ENCODE measurements around the gene SSUH2. TPM values are rescaled to one million over a fixed set of nuclear protein-coding genes. Genes with fewer than 3 reads are reported as not detected.

Gene SSUH2
- total and polyA plus RNA-seq, 2 of the 13 experiments (the other 11 are each of a cell fraction or from before 2014, with no cell fraction given) = 38.1 to 136 TPM

DNA sequence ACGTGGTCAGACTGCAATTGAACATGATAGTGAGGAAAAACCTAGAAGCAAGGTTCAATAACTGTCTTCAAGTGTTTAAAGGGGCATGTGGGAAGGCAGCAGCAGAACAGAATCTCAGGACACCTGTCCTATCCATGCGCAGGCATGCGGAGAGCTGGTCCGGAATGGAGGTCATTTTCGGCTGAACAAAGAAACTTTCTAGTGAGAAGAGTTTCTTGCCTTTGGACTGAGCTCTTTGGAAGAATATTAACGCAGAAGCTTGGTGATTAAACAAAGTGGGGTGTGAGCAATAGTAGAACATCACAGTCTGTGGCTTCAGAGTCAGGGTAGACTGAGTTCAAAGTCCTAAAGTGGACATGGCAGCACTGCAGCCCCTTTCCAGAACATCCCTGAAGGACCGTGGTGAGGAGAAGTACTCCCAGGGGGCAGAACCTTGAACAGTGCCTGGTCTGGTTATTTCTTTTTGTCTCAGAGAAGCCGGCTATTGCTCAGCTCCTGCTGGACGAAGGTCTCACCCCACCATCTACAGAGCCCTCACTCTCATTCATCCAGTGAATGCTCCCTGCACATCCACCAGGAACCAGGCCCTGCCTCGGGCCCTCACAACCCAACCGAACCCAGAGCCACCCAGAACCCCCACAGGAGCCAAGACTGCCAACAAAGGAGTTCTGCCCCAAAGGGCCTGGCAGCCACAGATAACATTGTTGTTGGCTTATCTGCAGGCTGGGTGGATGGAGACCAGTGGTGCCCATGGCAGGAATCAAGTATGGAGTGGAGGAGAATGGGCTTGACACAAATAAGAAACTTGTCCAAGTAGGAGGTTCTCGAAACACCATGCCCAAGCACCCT, 2.8 kb upstream of the SSUH2 start (continued):
- TF ChIP-seq, protein P1, sequence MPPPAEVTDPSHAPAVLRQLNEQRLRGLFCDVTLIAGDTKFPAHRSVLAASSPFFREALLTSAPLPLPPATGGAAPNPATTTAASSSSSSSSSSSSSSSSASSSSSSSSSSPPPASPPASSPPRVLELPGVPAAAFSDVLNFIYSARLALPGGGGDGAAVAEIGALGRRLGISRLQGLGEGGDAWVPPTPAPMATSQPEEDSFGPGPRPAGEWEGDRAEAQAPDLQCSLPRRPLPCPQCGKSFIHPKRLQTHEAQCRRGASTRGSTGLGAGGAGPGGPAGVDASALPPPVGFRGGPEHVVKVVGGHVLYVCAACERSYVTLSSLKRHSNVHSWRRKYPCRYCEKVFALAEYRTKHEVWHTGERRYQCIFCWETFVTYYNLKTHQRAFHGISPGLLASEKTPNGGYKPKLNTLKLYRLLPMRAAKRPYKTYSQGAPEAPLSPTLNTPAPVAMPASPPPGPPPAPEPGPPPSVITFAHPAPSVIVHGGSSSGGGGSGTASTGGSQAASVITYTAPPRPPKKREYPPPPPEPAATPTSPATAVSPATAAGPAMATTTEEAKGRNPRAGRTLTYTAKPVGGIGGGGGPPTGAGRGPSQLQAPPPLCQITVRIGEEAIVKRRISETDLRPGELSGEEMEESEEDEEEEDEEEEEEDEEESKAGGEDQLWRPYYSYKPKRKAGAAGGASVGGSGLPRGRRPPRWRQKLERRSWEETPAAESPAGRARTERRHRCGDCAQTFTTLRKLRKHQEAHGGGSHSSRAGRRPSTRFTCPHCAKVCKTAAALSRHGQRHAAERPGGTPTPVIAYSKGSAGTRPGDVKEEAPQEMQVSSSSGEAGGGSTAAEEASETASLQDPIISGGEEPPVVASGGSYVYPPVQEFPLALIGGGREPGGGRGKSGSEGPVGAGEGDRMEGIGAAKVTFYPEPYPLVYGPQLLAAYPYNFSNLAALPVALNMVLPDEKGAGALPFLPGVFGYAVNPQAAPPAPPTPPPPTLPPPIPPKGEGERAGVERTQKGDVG (CRISPR knock-in tag; IDR thresholded peaks at IDR 0.05; ENCODE audit: borderline replicate concordance) = no peak; the same call in 1 of the 2 replicates
- TF ChIP-seq U2AF2 (IDR thresholded peaks at IDR 0.05; ENCODE audit: low read depth, low read length) = no peak
- TF ChIP-seq, protein P2, sequence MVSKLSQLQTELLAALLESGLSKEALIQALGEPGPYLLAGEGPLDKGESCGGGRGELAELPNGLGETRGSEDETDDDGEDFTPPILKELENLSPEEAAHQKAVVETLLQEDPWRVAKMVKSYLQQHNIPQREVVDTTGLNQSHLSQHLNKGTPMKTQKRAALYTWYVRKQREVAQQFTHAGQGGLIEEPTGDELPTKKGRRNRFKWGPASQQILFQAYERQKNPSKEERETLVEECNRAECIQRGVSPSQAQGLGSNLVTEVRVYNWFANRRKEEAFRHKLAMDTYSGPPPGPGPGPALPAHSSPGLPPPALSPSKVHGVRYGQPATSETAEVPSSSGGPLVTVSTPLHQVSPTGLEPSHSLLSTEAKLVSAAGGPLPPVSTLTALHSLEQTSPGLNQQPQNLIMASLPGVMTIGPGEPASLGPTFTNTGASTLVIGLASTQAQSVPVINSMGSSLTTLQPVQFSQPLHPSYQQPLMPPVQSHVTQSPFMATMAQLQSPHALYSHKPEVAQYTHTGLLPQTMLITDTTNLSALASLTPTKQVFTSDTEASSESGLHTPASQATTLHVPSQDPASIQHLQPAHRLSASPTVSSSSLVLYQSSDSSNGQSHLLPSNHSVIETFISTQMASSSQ (IDR thresholded peaks at IDR 0.05; ENCODE audit: low read depth) = no peak
- TF ChIP-seq, protein P2 (CRISPR knock-in tag; IDR thresholded peaks at IDR 0.05; ENCODE audit: borderline replicate concordance) = 0 out of 2 replicates have a peak, but pooled peaks have one; percentile 15
- peak; percentile 72 for TF ChIP-seq TCF7 (IDR thresholded peaks at IDR 0.05; ENCODE audit: low read depth)
- TF ChIP-seq ZNF33B (CRISPR knock-in tag; IDR thresholded peaks at IDR 0.05) = 0 out of 2 replicates have a peak, but pooled peaks have one; percentile 59
- peak; percentile 58 for TF ChIP-seq MED1 (CRISPR knock-in tag; IDR thresholded peaks at IDR 0.05)
- peak; percentile 73; the same call in 1 of the 2 replicates for TF ChIP-seq CCDC6 (CRISPR knock-in tag; IDR thresholded peaks at IDR 0.05)
- peak; percentile 63; the same call in 1 of the 2 replicates for TF ChIP-seq HNF4G (IDR thresholded peaks at IDR 0.05; ENCODE audit: borderline replicate concordance, low read depth, low read length)
- 0 out of 2 replicates have a peak, but pooled peaks have one; percentile 52 for TF ChIP-seq HNF4G (CRISPR knock-in tag; IDR thresholded peaks at IDR 0.05; ENCODE audit: borderline replicate concordance, low read depth)
- TF ChIP-seq ZNF546 (CRISPR knock-in tag; conservative IDR thresholded peaks at IDR 0.05) = 0 out of 2 replicates have a peak, but pooled peaks have one; percentile 61
- TF ChIP-seq, protein P3, sequence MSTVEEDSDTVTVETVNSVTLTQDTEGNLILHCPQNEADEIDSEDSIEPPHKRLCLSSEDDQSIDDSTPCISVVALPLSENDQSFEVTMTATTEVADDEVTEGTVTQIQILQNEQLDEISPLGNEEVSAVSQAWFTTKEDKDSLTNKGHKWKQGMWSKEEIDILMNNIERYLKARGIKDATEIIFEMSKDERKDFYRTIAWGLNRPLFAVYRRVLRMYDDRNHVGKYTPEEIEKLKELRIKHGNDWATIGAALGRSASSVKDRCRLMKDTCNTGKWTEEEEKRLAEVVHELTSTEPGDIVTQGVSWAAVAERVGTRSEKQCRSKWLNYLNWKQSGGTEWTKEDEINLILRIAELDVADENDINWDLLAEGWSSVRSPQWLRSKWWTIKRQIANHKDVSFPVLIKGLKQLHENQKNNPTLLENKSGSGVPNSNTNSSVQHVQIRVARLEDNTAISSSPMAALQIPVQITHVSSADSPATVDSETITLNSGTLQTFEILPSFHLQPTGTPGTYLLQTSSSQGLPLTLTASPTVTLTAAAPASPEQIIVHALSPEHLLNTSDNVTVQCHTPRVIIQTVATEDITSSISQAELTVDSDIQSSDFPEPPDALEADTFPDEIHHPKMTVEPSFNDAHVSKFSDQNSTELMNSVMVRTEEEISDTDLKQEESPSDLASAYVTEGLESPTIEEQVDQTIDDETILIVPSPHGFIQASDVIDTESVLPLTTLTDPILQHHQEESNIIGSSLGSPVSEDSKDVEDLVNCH (CRISPR knock-in tag; IDR thresholded peaks at IDR 0.05) = no peak
- TF ChIP-seq ZNF382 (CRISPR knock-in tag; IDR thresholded peaks at IDR 0.05; ENCODE audit: borderline replicate concordance) = no peak
- TF ChIP-seq, protein P4, sequence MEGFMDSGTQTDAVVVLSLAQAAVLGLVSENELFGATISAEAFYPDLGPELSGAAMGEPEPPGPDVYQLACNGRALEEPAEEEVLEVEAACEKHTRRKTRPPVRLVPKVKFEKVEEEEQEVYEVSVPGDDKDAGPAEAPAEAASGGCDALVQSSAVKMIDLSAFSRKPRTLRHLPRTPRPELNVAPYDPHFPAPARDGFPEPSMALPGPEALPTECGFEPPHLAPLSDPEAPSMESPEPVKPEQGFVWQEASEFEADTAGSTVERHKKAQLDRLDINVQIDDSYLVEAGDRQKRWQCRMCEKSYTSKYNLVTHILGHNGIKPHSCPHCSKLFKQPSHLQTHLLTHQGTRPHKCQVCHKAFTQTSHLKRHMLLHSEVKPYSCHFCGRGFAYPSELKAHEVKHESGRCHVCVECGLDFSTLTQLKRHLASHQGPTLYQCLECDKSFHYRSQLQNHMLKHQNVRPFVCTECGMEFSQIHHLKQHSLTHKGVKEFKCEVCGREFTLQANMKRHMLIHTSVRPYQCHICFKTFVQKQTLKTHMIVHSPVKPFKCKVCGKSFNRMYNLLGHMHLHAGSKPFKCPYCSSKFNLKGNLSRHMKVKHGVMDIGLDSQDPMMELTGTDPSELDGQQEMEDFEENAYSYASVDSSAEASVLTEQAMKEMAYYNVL (CRISPR knock-in tag; IDR thresholded peaks at IDR 0.05; ENCODE audit: borderline replicate concordance) = 0 out of 2 replicates have a peak, but pooled peaks have one; percentile 14

Measured in HepG2 (cell line).